PFSK-1 (cell line): Measurements from ENCODE around the gene JMJD1C.

ENCODE experiments used
- SIN3A ChIP-seq: IDR thresholded peaks from 2 replicates; pipeline ENCODE4 v1.6.1; 2012; ENCODE audit warnings: mild to moderate bottlenecking, low read length, moderate library complexity, borderline replicate concordance; ENCODE audit not compliant: insufficient read depth
- TAF1 ChIP-seq: IDR thresholded peaks from 2 replicates; pipeline ENCODE4 v1.6.1; 2012; ENCODE audit warnings: low read length, control low read depth, borderline replicate concordance; ENCODE audit not compliant: insufficient read depth

GRCh38 chr10:63265222-63265617 lies 200.6 kb downstream of the JMJD1C start:
- TF ChIP-seq SIN3A = no peak
- peak; percentile 29; the same call in 1 of the 2 replicates for TF ChIP-seq TAF1
